Ovary (tissue), 9 donors: ENCODE data around the gene ALKBH6. TPM values are rescaled to one million over a fixed set of nuclear protein-coding genes. Genes with fewer than 3 reads are reported as not detected.

Experiments
- DNase-seq, 5 donors: peaks; one replicate each; pipeline ENCODE4 v3.0.0-alpha.2; 2019 to 2020
- H3K27ac ChIP-seq, 2 donors: fragments of 200-600 bp; one replicate each; pipeline versions ENCODE4 v1.5.1 to v1.8.0; 2019 to 2022
- H3K27me3 ChIP-seq: fragments of 200-600 bp; one replicate; pipeline ENCODE4 v1.8.0; 2022
- H3K36me3 ChIP-seq: fragments of 200-600 bp; sonication (generic); one replicate; pipeline ENCODE4 v1.5.1; 2019
- H3K4me1 ChIP-seq: one replicate; pipeline ENCODE4 v1.8.1; 2013; ENCODE audit warnings: mild to moderate bottlenecking, moderate library complexity; ENCODE audit not compliant: insufficient read depth
- H3K4me3 ChIP-seq: fragments of 200-600 bp; sonication (generic); one replicate; pipeline ENCODE4 v1.5.1; 2017
- H3K9me3 ChIP-seq, 2 donors: fragments of 200-600 bp in 1 of 2; sonication (generic) in 1 of 2; one replicate each; pipeline versions ENCODE4 v1.5.1 to v1.8.1; 2013 to 2019; ENCODE audit warnings: mild to moderate bottlenecking in 1 of 2, moderate library complexity in 1 of 2
- CTCF ChIP-seq, 3 donors: fragments of 450-650 bp in 2 of 3; fragments of 200-600 bp in 1 of 3; IDR thresholded peaks; one replicate each; pipeline versions ENCODE4 v1.5.1 to v1.8.0; 2016 to 2022; ENCODE audit warnings: antibody characterized with exemption in 3 of 3, mild to moderate bottlenecking in 1 of 3
- EP300 ChIP-seq: sonication (generic); formaldehyde crosslinking; IDR thresholded peaks from one replicate; pipeline ENCODE4 v1.6.1; 2017; ENCODE audit warnings: antibody characterized with exemption
- POLR2A ChIP-seq: fragments of 450-650 bp; IDR thresholded peaks from one replicate; pipeline ENCODE4 v1.6.1; 2017; ENCODE audit warnings: antibody characterized with exemption, mild to moderate bottlenecking, moderate library complexity
- WGBS, 3 donors: extraction: QIAGEN DNeasy Blood & Tissue Kit in 1 of 3; methylation state at CpG; one replicate each; pipeline versions ENCODE4 v1.1.5 to v1.1.7; 2013 to 2017; 5-methylcytosine and 5-hydroxymethylcytosine counted together
- intact Hi-C, 4 donors: fragments of 100-400 bp; cut with DNase I; formaldehyde crosslinking; loops; one replicate each; pipeline versions ENCODE4 v1.11.0 to v1.15.1; 2022 to 2023
- polyA plus RNA-seq, 2 donors: library from polyadenylated mRNA; stranded (reverse); fragments of 200-250 nt in 1 of 2; fragments of 350-450 nt in 1 of 2; fragmentation: Illumina TruSeq in 1 of 2; extraction: RNeasy Lipid Tissue Mini Kit (QIAGEN cat#74804) in 1 of 2; gene quantifications; one replicate each; pipeline ENCODE4 v1.2.3, GENCODE V29; 2013 to 2014
- total RNA-seq, 7 donors: library from RNA; depleted of rRNA in 2 of 7; stranded (reverse); fragments of >200 nt in 2 of 7; fragmentation: NEBNext Ultra II Directional in 3 of 7; extraction: Animal tissue kit (Norgen Biotek cat#: 25700) in 3 of 7; gene quantifications; one replicate each; pipeline versions ENCODE4 v1.1.0 to v1.2.4, GENCODE V29; 2016 to 2023
- donor health status: DM: no; HTN: no; CAD: no; lungs with moderate emphysema.
- donor health status: DM: no; HTN: no; CAD: no.
- donor health status: Bipolar disorder and iron deficiency.
- donor health status: DM: yes; HTN: yes; CAD: no.
- donor health status: DM: no; HTN: no; CAD: no.
- donor health status: DM: yes; HTN: yes; CAD: no.

The ALKBH6 gene
- total and polyA plus RNA-seq, 9 donors: 12.7 to 25.5 (median 18.3) TPM

- no peak overlapping the region for H3K4me3 ChIP-seq
- peaks cover 9% of the 10 kb centered on the region for H3K4me1 ChIP-seq
- no peaks in the 10 kb centered on the region for H3K9me3 ChIP-seq
- H3K27me3 ChIP-seq: no peaks in the 10 kb centered on the region
- no peaks in the 10 kb centered on the region for H3K36me3 ChIP-seq
- WGBS, 3 donors: 70 to 80% (median 74%) methylated on average over 7 of the region's 7 CpGs
- intact Hi-C loops: no loop called here
- DNase-seq: no peak
- H3K27ac ChIP-seq: no peak overlapping the region
- no peak for TF ChIP-seq CTCF (IDR thresholded peaks at IDR 0.05)
- no peak for TF ChIP-seq EP300
- TF ChIP-seq POLR2A: no peak
Measured at GRCh38 chr19:35991731-35992450, 22.1 kb downstream of the ALKBH6 start.

- peaks cover 8% of the 10 kb centered on the region for H3K4me1 ChIP-seq
- TF ChIP-seq POLR2A (no peak), CTCF (IDR thresholded peaks at IDR 0.05) (no peak), EP300 (no peak)
- H3K27me3 ChIP-seq: no peaks in the 10 kb centered on the region
- no peaks in the 10 kb centered on the region for H3K9me3 ChIP-seq
- no peak overlapping the region for H3K4me3 ChIP-seq
- H3K36me3 ChIP-seq: no peaks in the 10 kb centered on the region
- no peak overlapping the region for H3K27ac ChIP-seq
- intact Hi-C loops: no loop called here
- no peak for DNase-seq
- 73 to 78% (median 77%) methylated on average over 10 of the region's 10 CpGs for WGBS, 3 donors
Measured at GRCh38 chr19:35990771-35991730, 23.0 kb downstream of the ALKBH6 start.

- Histone ChIP-seq H3K36me3 (no peaks in the 10 kb centered on the region), H3K27me3 (no peaks in the 10 kb centered on the region), H3K9me3 (no peaks in the 10 kb centered on the region), H3K27ac (no peak overlapping the region), H3K4me1 (peaks cover 4% of the 10 kb centered on the region), H3K4me3 (no peak overlapping the region)
- DNase-seq: no peak
- no peak for TF ChIP-seq EP300
- TF ChIP-seq POLR2A: no peak
- no peak for TF ChIP-seq CTCF (IDR thresholded peaks at IDR 0.05)
- WGBS, 3 donors: 88 to 93% (median 89%) methylated on average over 4 of the region's 4 CpGs
- intact Hi-C loops: no loop called here
Measured at GRCh38 chr19:35990156-35990555, 23.9 kb downstream of the ALKBH6 start.

GRCh38 chr19:35988824-35989223, 25.2 kb downstream of the ALKBH6 start:
- no peak for TF ChIP-seq POLR2A
- TF ChIP-seq CTCF (IDR thresholded peaks at IDR 0.05): no peak
- no peak for TF ChIP-seq EP300
- H3K4me3 ChIP-seq: no peak overlapping the region

More at GRCh38 chr19:35988824-35989223, 25.2 kb downstream of the ALKBH6 start:
- 86 to 88% (median 87%) methylated on average over 3 of the region's 3 CpGs for WGBS, 3 donors
- no peak for DNase-seq
- Histone ChIP-seq H3K4me1 (no peaks in the 10 kb centered on the region), H3K27me3 (no peaks in the 10 kb centered on the region), H3K9me3 (no peaks in the 10 kb centered on the region), H3K27ac (no peak overlapping the region), H3K36me3 (no peaks in the 10 kb centered on the region)
- intact Hi-C loops: no loop called here
